Measurements from ENCODE around the gene LIMS2.

DNA sequence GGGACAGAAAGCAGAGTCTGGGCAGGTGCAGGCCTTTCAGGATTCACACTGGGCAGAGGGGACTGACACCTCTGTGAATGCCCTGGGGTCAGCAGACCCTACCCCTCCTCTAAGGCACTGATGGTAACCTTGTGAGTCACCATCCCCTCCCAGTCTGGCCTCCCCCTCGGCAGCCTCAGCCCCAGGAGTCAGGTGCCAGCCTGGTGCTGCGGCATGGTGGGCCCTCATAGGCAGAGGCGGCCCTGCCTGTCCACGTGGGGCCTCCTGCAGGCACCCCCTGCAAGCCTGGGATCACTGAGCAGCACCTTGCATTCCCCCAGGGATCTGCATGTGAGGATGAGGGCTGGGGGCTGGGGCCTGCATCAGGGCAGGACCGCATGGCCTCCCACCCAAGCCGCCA, 34.2 kb downstream of the LIMS2 start:
- TF ChIP-seq, protein P1, sequence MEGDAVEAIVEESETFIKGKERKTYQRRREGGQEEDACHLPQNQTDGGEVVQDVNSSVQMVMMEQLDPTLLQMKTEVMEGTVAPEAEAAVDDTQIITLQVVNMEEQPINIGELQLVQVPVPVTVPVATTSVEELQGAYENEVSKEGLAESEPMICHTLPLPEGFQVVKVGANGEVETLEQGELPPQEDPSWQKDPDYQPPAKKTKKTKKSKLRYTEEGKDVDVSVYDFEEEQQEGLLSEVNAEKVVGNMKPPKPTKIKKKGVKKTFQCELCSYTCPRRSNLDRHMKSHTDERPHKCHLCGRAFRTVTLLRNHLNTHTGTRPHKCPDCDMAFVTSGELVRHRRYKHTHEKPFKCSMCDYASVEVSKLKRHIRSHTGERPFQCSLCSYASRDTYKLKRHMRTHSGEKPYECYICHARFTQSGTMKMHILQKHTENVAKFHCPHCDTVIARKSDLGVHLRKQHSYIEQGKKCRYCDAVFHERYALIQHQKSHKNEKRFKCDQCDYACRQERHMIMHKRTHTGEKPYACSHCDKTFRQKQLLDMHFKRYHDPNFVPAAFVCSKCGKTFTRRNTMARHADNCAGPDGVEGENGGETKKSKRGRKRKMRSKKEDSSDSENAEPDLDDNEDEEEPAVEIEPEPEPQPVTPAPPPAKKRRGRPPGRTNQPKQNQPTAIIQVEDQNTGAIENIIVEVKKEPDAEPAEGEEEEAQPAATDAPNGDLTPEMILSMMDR (IDR thresholded peaks at IDR 0.05) = no peak
- TF ChIP-seq POLR2A (IDR thresholded peaks at IDR 0.05; ENCODE audit: low read depth) (no peak), POLR2AphosphoS5 (IDR thresholded peaks at IDR 0.05) (no peak)
